ENCODE measurements around the gene TCP10L.
"Not testable (repeated sequence)": the region's sequence is repeated elsewhere in the genome, so short reads cannot be mapped to it uniquely, and the experiment has no call there.

Gene TCP10L

GRCh38 chr21:32549886-32550285, 35.4 kb downstream of the TCP10L start:
- no peak for DNase-seq

DNA sequence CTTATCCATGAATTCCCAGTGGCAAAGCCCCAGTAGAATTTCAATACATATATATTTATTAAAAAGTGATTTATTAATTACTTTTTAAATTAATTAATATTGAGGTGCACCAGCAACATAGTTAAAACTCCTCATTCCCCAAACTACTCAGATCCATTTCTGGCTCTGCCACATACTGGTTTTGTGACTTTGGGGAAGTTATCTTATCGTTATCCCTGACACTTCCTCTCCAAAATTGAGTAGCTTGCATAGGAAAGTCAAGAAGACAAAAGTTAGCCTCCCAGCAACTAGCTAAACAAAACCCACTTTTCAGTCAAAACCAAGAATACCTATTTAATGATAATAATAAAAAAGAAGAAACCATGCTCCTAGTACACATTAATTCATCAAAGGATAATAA, 35.9 kb downstream of the TCP10L start:
- no peak for DNase-seq

DNA sequence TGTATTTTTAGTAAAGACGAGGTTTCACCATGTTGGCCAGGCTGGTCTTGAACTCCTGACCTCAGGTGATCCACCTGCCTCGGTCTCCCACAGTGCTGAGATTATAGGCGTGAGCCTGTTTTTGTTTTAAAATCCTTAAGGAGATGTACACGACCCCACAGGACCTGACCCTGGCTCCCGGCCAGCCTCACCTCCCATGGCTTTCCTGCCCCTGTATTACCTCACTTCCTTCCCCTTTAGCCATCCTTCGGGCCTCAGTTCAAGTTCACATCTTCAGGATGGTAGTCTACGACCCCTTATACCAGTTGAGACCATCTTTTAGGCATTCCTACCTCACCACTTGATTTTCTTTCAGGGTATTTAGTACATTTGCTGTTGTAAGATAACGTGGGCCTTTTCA, 36.3 kb downstream of the TCP10L start:
- DNase-seq, result no peak

DNA sequence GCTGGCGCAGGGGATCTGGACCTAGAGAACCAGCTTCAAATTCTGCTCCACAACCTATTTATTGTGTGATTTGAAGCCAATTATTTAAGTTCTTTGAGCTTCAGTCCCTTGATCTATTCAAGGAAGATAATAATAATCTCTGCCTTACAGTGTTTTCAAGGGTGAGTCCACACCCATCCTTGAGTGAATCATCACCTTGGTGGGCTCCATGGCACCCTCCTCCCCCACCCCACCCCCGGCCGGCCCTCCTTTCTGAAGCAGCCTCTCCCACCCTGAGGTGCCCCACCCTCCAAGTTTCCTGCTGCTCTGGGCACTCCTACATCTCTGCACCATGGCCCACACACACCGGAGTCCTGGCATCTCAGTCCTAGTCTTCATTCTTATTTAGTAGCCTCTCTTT, 38.3 kb downstream of the TCP10L start:
- DNase-seq, result no peak

DNA sequence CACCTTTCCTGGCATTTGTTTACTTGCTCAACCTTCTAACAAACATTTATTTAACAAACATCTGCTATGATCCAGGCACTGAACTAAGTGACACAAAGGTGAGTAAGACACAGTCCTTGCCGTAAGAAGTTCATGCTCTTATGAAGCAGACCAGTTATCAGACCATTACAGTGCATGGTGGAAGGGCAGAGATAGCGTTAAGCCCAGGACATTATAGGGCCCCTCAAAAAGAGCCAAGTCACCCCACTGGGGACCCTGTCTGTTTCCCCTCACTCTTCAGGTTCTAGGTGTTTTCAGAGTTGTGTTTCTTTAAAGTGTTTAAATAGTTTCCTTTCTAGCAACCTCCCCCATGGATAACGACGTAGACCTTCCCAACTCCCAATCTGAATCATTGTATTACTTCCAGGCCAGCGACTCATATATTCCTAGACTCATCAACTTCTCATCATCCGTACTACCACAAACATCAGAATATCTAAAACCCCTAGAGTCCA, 39.3 kb downstream of the TCP10L start:
- DNase-seq, result no peak

DNA sequence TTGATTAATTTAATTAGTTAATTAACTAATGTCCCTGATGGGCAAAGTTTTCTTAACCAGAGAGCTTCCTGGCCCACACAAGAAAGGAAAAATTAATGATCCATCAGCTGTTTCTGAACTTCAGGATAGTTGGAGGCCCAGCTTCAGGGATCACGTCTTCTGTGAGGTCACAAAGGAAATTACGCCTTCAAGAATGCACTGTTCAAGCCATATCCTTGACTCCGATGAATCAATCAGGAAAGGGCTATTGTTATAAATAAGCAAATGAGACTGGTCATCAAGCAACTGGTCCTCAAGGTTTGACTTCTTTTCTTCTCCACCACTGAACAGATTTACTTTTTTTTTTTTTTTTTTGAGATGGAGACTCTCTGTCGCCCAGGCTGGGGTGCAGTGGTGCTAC, 40.6 kb downstream of the TCP10L start:
- no peak for DNase-seq

- DNase-seq, result no peak
Observed at GRCh38 chr21:32543975-32544374, 41.3 kb downstream of the TCP10L start.

DNA sequence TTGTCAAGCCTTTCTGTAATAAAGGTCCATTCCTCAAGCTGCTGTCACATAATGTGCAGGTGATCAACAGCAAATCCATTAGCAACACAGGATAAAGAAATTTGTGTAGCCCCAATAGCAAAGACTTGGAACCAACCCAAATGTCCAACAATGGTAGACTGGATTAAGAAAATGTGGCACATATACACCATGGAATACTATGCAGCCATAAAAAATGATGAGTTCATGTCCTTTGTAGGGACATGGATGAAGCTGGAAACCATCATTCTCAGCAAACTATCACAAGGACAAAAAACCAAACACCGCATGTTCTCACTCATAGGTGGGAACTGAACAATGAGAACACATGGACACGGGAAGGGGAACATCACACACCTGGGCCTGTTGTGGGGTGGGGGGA, 42.3 kb downstream of the TCP10L start:
- not testable (repeated sequence) for DNase-seq

- no peak for DNase-seq
Observed at GRCh38 chr21:32539378-32539777, 45.9 kb downstream of the TCP10L start.

GRCh38 chr21:32538147-32538792, 47.1 kb downstream of the TCP10L start:
- peak; percentile 31 for DNase-seq

GRCh38 chr21:32537569-32537881, 47.8 kb downstream of the TCP10L start:
- no peak for DNase-seq

- no peak for DNase-seq
Observed at GRCh38 chr21:32535612-32536011, 49.7 kb downstream of the TCP10L start.

DNA sequence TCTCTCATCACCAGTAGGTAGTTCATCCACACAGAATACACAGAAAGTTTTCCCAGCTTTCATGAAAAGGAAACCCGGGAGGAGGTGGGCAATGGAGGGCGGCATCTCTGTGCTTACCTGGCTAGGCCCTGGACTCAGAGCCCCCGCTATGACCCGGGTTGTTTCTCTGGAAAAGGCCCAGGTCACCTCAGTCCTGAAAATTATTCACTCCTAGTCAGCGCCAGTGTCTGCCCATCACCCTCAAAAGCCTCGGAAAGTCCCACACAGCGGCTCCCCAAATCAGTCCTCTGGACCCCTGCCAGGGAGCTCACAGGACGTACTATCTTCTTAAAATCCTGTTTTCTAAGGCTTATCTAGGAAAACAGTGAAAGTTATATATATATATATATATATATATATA, 51.2 kb downstream of the TCP10L start:
- DNase-seq, result no peak

DNA sequence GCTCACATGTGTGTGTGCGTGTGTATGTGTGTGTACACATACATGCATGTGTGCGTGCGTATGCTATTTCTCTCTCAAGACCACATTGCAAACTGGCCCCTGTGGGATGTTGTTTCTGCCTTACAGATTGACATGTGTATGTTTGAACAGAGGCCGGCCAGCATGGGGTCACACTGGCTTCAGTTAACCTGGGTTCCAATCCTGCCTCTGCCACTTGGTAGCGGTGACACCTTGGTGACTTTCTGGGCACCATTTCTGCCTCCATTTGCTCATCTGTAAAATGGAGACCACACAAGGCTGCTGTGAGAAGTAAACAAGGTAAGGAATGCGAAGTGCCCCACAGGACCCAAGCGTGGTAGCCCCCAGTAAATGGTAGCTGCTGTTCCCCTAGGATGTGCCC, 51.7 kb downstream of the TCP10L start:
- no peak for DNase-seq

DNA sequence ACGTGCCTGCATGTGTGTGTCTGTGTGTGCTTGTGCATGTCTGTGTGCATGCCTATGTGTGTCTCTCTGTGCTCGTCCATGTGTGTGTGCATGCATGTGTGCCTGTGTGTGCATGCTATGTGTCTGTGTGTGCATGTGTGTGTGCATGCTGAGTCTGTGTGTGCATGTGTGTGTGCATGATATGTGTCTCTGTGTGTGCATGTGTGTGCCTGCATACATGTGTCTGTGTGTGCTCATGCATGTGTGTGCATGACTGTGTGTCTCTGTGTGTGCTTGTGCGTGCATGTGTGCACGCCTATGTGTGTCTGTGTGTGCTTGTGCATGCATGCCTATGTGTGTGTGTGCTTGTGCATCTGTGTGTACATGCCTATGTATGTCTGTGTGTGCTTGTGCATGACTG, 52.3 kb downstream of the TCP10L start:
- no peak for DNase-seq

GRCh38 chr21:32532636-32533035, 52.7 kb downstream of the TCP10L start:
- DNase-seq, result no peak

GRCh38 chr21:32531561-32531960, 53.8 kb downstream of the TCP10L start:
- DNase-seq, result not testable (repeated sequence)

DNA sequence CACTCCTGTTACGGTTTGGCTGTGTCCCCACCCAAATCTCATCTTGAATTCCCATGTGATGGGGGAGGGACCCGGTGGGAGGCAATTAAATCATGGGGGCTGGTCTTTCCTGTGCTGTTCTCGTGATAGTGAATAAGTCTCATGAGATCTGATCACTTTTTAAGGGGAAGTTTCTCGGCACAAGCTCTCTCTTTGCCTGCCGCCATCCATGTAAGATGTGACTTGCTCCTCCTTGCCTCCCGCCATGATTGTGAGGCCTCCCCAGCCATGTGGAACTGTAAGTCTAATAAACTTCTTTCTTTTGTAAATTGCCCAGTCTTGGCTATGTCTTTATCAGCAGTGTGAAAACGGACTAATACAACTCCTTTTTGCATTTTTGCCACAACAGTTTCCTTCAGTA, 54.5 kb downstream of the TCP10L start:
- DNase-seq, result not testable (repeated sequence)

- DNase-seq, result no peak
Observed at GRCh38 chr21:32529679-32530078, 55.6 kb downstream of the TCP10L start.

DNA sequence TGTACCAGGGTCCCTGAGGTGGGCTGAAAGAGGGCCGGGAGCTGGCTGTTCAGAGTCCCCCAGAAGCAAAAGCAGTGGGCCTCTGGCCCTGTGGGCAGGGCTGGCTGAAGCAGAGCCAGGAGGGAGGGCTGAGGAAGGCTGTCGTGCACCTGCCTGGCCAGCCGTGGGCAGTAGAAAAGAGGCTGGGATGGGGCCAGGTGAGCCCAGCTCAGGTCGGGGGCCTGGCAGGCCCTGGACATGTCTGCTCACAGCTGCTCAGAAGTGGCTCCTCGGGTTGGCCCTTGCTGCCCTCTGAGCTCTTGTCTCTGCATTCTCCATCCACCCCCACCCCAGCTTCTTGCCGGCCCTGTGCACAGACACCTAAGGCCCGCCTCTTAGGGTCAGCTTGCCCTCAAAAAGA, 60.0 kb downstream of the TCP10L start:
- no peak for DNase-seq

GRCh38 chr21:32523988-32524719, 61.2 kb downstream of the TCP10L start:
- no peak for DNase-seq

Measured in CD4-positive, alpha-beta T cell treated with Interleukin-10 for 1 hour (primary cell).